NOMO-1 treated with DMSO at 0.1 percent for 48 hours (cell line): ENCODE measurements around the gene TSC1.
A peak's percentile ranks its signal among the peaks of the same experiment; 100 is the strongest.

ENCODE experiments used
- DNase-seq: peaks from one replicate; lab custom pipeline; 2025; ENCODE audit not compliant: unreplicated experiment; lab: John Stamatoyannopoulos, UW

TSC1 gene

GRCh38 chr9:132944294-132945185 is at the start of gene TSC1:
TSS of gene TSC1 (minus strand) at chr9:132944616. CDS start at chr9:132928872, 15,744 bp downstream.
- peak; percentile 92 for DNase-seq

GRCh38 chr9:132993511-132993939 is 49.1 kb upstream of the TSC1 start:
- DNase-seq, result no peak

- DNase-seq, result peak; percentile 27
These were observed 47.2 kb upstream of the TSC1 start for GRCh38 chr9:132991351-132992300.

- DNase-seq, result no peak
These were observed 46.4 kb upstream of the TSC1 start for GRCh38 chr9:132990781-132991180.

- peak; percentile 7 for DNase-seq
These were observed 45.7 kb upstream of the TSC1 start for GRCh38 chr9:132989998-132990557.

- DNase-seq, result no peak
These were observed 45.1 kb upstream of the TSC1 start for GRCh38 chr9:132989414-132989996.

GRCh38 chr9:132989014-132989310 is 44.5 kb upstream of the TSC1 start:
- DNase-seq, result no peak

GRCh38 chr9:132988244-132989013 is 44.0 kb upstream of the TSC1 start:
- no peak for DNase-seq

- DNase-seq, result no peak
These were observed 42.5 kb upstream of the TSC1 start for GRCh38 chr9:132986640-132987620.

GRCh38 chr9:132986114-132986513 is 41.7 kb upstream of the TSC1 start:
- no peak for DNase-seq

GRCh38 chr9:132985489-132985888 is 41.1 kb upstream of the TSC1 start:
- no peak for DNase-seq

- DNase-seq, result no peak
These were observed 40.6 kb upstream of the TSC1 start for GRCh38 chr9:132985071-132985350.

GRCh38 chr9:132984202-132985070 is 40.0 kb upstream of the TSC1 start:
- DNase-seq, result no peak

GRCh38 chr9:132983491-132984201 is 39.2 kb upstream of the TSC1 start:
- DNase-seq, result no peak

- peak; percentile 88 for DNase-seq
These were observed 38.0 kb upstream of the TSC1 start for GRCh38 chr9:132982458-132982857.

GRCh38 chr9:132980157-132980556 is 35.7 kb upstream of the TSC1 start:
- DNase-seq, result no peak

- peak; percentile 43 for DNase-seq
These were observed 34.2 kb upstream of the TSC1 start, which contains the start of gene GFI1B for GRCh38 chr9:132978451-132979131. TSS of gene GFI1B (plus strand) at chr9:132978694. CDS start at chr9:132986679, 7,985 bp downstream.
